Body of pancreas (tissue), 4 donors: ENCODE data around the gene SEC14L6.

Source experiments
- CTCF ChIP-seq, 7 experiments: fragments of 450-650 bp in 4 of 7; fragments of 200-600 bp in 3 of 7; sonication (generic) in 3 of 7; IDR thresholded peaks; one replicate each; pipeline ENCODE4 v1.5.1; 2016 to 2019; ENCODE audit warnings: antibody characterized with exemption in 7 of 7
- POLR2A ChIP-seq, 3 donors: fragments of 450-650 bp; IDR thresholded peaks; one replicate each; pipeline ENCODE4 v1.6.1; 2016; ENCODE audit warnings: antibody characterized with exemption in 3 of 3, mild to moderate bottlenecking in 2 of 3

- TF ChIP-seq POLR2A (IDR thresholded peaks at IDR 0.05): no peak
- no peak for TF ChIP-seq CTCF (IDR thresholded peaks at IDR 0.05)
Observed at GRCh38 chr22:30535182-30535581, 11.4 kb downstream of the SEC14L6 start.
